CD4-positive, alpha-beta T cell treated with Interleukin-21 for 1 hour (primary cell): ENCODE data around the gene RMND5A.
A peak's percentile ranks its signal among the peaks of the same experiment; 100 is the strongest.
"Not testable (repeated sequence)": the region's sequence is repeated elsewhere in the genome, so short reads cannot be mapped to it uniquely, and the experiment has no call there.

Experiments used
- DNase-seq: peaks from one replicate; pipeline ENCODE4 v3.0.0-alpha.2; 2020

The RMND5A gene, protein sequence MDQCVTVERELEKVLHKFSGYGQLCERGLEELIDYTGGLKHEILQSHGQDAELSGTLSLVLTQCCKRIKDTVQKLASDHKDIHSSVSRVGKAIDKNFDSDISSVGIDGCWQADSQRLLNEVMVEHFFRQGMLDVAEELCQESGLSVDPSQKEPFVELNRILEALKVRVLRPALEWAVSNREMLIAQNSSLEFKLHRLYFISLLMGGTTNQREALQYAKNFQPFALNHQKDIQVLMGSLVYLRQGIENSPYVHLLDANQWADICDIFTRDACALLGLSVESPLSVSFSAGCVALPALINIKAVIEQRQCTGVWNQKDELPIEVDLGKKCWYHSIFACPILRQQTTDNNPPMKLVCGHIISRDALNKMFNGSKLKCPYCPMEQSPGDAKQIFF

DNA sequence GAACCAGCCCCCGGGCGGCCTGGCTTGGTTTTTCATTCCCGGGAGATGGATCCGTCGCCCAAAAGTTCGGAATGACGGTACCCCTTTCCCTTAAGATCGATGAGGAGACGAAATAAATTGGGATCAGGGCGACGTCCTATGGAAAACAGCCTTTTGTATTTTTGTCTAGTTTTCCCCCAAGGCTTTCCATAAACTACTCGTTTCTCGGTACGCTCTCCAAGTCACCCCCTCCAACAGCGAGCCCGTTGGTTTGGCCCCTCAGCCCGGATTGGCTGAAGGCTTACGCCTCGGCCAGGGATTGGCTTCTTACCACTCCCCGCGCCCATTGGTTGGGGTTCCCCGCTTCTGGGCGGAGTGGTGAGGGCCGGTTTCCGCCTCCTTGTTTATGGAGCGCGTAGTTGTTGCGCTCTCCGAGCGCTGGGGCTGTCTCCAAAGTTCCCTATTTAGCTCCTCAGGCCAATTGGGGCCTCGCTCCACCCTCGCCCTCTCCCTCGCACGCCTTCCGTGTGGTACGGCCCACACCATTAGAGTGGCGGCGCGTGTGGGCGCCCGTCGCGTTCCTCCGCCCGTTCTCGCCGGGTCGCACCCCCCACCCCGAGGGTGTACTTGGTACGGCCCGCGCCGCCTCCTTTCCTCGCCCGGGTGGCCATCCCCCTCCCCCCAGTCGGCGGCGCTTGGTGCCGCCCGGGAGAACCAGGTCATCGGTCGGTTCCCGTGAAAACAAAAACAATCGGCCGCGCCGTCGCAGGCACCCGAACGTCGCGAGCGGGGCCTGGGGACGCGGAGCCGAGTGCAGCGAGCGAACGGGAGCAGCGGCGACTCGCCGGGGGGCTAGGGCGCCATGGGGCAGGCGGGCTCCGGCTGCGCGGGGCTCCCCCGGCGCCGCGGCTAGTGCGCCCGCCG lies at the start of gene RMND5A:
TSS of gene RMND5A (plus strand) at position 655 of the 903 bp plus-strand sequence. CDS start 377 bp downstream, outside the sequence.
- DNase-seq = peak; percentile 96

DNA sequence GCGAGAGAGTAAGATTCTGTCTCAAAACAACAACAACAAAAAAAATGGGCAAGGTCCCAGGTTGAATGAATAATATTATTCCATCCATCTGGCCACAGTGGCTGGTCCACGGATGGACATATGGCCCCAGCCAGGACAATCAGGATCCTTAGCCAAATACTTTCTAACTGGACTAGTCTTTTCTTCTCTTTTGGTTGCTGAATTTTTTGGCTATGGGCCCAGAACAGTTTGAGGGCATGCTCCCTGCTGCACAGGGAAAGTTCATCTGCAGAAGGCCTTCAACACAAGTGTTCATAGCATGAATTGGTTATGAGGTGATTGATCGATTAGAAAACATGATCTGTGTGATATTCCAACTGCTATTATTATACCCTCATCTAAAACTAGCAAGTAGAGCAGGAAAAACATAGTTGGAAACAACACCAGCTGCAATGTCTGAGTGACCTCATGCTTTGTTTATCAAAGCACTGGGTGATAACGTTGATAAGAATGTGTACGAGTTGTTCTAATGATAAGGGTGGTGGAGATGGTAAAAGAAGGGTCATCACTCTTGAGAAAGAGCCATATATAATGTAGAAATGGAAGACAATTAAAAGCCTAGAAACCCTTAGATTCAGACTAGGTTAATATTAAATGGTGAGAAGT lies 48.6 kb upstream of the RMND5A start:
- DNase-seq = no peak

GRCh38 chr2:86672027-86672545 lies 48.0 kb upstream of the RMND5A start:
- no peak for DNase-seq

DNA sequence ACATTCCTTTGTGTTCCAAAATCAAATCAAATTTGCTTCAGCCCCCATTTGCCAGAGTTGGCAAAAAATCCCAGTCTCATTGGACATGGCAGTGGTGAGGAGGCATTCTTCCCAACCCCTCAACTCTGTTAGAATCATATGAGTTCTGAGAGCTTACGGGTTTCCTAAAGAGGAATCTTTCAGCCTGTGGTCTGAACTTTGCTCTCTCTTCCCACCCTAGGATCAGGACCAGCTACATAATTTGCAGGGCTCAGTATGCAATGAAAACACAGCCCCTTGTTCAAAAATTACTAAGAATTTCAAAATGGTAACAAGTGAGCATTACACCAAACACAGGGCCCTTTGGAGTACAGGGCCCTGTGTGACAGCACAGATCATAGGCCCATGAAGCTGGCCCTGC lies 47.1 kb upstream of the RMND5A start:
- DNase-seq = no peak

GRCh38 chr2:86673986-86674670 lies 46.0 kb upstream of the RMND5A start:
- DNase-seq = no peak

GRCh38 chr2:86675104-86675503 lies 45.0 kb upstream of the RMND5A start:
- DNase-seq = no peak

DNA sequence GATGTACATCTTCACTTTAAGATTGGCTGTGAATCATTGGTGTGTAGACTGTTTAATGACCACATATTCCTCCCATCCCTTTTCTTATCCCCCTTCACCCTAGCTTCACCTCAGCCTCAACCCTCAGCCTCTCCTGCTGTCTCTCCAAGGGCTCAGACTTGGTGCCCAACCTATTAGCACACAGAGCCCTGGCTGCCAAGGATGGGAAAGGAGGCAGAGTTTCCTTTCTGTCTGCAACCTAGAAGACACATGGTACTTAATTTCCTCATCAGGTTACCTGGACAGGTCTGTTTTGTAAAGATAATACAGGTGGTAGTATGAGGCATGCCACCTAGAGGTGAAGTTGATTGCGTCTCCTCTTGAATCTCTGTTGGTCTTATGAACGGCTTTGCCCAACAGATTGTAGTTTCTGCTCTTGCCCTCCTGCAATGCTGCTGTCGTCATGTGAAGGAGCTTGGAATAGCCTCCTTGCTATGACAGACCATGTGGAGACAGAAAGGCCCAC lies 44.5 kb upstream of the RMND5A start:
- DNase-seq = peak; percentile 33

GRCh38 chr2:86677816-86678215 lies 42.3 kb upstream of the RMND5A start:
- no peak for DNase-seq

DNA sequence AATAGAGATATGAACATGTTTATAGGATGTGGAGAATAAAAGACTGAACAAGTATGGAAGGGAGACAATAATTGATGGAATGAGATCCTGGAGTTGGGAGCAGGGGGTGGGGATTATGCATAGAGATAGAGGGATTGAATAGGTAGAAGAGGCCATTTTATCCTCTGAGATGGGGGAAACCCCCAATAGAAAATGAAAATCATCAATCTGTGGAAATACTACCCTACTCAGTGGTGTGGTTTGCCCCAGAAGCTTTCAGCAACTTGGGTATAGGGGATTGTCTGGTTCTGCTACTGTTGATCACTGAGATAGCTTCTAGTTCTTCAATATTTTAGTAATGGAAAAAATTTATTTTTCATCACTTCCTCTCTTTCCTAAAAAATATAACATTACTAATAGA lies 41.1 kb upstream of the RMND5A start:
- DNase-seq = no peak

GRCh38 chr2:86685351-86685750 lies 34.7 kb upstream of the RMND5A start:
- no peak for DNase-seq

DNA sequence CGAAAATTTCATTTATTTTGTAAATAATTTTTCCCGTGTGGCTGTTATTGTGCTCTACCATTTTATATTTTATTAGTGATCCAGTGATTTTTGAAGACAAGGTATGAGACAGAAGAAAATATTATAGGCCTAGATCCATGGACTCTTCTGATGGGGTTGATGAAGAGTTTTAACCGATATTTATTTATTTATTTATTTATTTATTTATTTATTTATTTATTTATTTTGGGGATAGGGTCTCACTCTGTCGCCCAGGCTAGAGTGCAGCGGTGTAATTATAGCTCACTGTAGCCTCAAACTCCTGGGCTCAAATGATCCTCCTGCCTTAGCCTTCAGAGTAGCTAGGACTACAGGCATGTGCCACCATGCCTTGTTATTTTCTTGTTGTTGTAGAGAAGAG lies 33.6 kb upstream of the RMND5A start:
- no peak for DNase-seq

DNA sequence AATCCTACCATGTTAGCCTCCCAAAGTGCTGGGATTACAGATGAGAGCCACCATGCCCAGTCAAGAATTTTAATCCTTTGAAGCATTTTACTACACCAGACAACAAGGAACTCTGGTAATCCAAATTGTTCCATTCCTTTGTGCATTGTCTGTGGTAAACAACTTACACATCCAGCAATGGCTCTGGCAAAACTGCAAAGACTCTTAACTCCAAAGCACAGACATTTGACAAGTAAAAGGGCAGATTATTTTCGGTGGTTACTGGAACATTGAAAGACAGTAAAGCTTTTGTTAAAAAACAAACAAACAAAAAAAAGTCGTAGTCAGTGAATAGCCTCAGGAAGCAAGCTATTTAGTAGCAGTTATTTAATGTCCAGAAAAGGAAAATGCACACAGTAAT lies 33.2 kb upstream of the RMND5A start:
- DNase-seq = no peak

- DNase-seq = no peak
These were observed 24.9 kb upstream of the RMND5A start for GRCh38 chr2:86695053-86695691.

- DNase-seq = no peak
These were observed 22.5 kb upstream of the RMND5A start for GRCh38 chr2:86697551-86698104.

- no peak for DNase-seq
These were observed 19.4 kb upstream of the RMND5A start for GRCh38 chr2:86700690-86701089.

DNA sequence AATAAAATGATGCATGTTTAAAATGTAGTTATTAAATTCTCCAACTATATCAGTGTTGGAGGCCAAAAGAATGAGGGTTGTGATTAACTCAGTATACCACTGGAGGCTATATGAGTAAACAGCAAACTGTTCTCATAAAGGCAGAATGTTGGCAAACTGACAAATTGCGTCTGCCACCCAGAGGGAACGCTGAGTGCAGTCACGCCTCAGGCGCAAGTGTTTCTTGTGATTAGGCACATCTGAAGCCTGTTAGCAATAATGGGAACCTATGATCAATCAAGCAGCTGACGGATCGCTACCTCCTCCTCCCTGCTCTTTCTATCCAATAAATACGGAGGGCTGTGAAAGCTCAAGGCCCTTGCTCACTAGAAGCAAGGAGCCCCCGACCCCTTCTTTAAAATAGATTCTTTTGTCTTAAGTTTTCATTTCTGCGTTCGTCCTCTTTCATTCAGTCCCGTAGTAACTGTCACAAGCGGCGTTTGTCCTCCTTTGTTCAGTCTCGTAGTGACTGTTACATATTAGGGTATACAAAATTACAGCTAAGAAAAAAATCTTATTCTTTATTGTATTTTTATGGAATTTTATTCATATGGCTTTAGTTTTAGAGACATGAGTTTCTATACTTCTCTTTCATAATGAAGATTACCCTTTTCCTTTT lies 16.3 kb upstream of the RMND5A start:
- no peak for DNase-seq

- no peak for DNase-seq
These were observed 15.6 kb upstream of the RMND5A start for GRCh38 chr2:86704459-86704971.

DNA sequence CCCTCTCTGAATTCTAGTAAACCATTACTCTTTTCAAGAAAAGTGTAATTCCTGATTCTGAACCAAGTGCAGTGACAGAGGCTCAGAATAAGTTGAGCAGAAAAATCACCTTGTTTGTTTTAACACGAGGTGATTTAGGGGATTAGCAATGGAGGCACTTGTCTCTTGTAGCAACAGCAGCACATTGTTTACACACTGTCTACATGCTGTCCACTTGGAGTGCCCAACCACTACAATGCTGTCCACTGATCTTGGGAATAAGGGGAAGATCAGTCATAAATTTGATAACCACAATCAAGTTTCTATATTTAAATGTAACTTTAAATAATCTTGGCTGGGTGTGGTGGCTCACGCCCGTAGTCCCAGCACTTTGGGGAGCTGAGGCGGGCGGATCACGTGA lies 13.9 kb upstream of the RMND5A start:
- no peak for DNase-seq

GRCh38 chr2:86706935-86707334 lies 13.2 kb upstream of the RMND5A start:
- DNase-seq = no peak

- DNase-seq = not testable (repeated sequence)
These were observed 12.0 kb upstream of the RMND5A start for GRCh38 chr2:86708126-86708525.
